ENCODE measurements around the gene GBE1.

The GBE1 gene

DNA sequence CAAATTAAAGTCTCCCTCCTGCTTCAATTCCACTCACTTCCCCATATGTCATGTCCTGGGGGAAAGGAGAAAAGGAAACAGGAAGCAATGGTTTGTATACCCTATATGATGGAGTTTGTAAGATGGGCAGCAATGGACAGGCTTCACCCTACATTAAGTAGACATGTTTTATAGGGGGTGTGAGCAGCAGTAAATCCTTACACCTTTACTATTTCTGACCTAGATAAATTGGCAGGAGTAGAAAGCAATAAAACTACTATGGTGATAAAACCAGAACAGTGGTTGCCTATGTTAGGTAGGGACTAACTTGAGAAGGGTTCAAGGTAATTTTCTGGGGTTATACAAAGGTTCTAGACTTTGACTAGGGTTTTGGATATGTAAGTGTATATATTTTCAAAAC is 301.7 kb downstream of the GBE1 start:
- DNase-seq, result no peak

DNA sequence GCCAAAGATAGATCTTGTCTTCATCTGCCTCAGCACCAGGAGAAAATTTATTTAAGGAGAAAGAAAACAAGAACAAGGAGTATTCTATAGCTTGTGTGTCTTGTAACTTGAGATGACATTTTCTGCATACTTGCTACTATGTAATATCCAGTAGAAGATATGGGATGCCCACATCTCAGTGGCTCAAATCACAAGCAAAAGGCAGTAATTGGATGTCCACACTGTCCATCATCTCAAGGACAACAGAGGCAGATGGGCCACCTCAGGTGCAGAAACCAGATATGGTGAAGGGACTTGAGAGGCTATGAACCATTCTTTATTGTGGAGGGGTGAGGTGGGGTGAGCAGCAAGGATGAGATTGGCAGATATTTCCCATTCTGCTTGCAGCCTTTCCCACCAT is 309.0 kb downstream of the GBE1 start:
- DNase-seq, result peak; percentile 32

DNA sequence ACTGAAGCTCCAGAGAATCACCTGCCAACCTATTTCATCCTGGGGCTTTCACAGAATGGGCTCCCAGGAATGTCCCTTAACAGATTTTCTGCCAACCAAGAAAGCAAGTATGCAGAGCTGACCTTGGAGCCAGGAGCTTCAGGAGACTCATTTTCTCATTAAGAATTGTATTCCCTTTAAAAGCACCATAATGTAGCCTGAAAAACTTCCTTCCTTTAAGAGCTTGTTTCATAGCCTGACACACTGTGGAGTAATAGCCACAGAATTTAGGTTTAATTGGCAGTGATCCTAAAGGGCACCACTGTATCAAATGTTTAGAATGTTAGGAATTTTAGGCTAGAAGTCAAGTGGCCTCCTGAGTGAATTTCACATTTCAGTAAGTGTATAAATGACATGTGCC is 309.8 kb downstream of the GBE1 start:
- DNase-seq, result no peak

DNA sequence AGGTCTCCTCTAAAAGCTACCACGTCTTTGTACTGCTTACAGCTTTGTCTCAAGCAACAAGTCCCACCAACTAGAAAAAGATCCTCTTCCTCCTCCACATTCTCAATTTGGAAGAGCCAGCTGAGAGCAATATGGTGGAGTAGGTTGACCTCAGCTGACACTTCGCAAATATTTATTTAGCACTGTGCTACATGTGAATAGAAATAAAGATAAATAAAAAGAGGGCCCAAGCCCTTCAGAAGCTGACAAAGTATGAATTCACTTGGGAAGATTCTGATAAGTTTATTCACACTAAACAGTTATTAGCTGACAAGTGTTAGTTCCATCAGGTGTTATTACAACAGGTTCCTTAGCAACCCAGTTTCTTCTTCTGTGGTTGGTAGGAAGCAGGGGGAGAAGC is 310.3 kb downstream of the GBE1 start:
- peak; percentile 26 for DNase-seq

DNA sequence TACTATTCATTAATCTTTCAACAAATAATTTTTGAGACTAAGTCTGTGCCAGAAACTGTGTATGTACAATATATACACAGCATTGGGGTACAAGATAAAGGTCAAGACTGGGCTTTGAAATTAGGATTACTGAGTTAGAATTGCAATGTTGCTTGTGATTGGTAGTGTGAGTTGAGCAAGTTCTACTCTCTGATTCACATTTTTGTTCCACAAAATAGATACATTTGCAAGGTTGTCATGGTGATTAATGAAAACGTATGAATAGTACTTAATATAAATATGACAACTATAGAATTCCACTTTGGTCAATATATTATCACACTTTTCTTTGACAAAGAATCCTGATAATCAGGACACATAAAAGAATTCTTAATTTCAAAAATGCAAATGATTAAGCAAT is 314.6 kb downstream of the GBE1 start:
- no peak for DNase-seq

DNA sequence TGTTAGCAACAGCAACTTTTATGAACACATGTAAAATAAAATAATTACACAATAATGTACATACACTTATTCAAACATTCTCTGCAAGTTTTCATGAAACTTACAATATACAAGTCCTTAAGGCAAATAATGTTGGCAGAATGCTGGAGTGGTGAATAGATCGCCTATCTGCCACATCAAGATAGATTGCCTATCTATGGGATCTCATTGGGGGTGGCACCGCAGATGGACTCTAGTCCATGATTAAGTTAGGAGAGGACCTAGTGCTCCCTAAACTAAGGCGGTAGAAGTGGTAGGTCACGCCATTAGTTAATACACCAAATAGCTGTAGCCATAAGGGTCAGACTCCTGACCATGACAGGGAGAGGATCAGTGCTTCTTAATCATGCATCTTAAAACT is 315.7 kb downstream of the GBE1 start:
- DNase-seq, result no peak

DNA sequence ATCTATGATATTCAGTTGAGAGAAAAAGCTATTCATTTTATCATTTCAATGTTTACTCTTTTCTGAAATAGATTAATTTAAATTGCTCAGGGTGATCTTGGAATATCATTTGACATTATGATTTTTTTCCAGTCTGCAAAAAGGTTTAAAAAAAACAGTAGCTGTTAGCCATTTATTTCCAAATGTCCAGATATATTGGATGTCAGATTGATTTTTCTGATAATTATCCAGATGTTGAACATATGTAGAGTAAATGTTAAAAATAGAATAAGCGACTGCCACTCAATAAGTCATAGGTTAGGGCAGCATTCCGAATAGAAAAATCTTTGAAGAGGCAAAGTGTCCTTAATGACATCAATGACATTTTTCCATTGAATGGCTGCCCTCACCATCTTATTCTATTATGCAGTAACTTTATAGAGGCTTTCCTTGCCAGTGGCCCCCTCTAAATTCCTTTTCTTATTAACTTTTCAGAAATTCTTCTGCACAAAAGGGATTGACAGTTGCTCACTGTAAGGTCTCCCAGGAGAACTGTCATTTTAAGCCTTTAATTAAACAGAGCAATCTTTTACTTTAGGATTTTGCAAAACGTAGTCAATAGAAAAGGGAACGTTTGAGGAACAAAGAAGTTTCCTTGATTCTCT is 316.5 kb downstream of the GBE1 start:
- no peak for DNase-seq

DNA sequence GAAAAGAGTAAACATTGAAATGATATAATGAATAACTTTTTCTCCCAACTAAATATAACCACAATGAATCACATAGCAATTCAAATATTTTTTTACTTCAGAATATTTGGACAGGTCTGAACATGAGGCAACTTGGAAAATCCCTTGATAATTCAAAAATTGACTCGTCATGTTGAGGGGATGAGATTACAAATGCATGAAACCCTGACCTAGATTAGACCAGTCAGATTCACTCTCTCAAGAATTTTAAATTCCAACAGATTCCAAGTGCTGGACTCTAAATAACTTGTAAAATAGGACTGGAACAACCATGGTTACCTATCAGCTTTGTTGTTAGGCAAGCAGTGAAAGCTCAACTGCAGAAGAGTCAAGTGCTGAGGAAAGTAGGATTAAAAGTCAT is 317.5 kb downstream of the GBE1 start:
- no peak for DNase-seq

DNA sequence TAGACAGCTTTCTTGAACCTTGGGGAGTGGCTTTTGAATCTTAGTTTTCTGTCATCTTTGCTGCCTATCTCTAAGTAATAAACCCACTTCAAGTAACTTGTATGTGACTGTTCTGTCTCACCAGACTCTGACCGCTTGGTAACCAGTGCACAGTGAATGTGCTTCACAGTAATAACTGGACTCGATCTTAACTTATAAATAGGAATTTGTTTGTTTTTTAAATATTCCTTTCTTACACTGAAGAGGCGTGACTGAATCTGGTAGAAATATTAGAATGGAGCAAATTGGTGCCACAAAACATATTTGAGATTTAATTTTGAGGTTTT is 318.0 kb downstream of the GBE1 start:
- DNase-seq, result no peak

DNA sequence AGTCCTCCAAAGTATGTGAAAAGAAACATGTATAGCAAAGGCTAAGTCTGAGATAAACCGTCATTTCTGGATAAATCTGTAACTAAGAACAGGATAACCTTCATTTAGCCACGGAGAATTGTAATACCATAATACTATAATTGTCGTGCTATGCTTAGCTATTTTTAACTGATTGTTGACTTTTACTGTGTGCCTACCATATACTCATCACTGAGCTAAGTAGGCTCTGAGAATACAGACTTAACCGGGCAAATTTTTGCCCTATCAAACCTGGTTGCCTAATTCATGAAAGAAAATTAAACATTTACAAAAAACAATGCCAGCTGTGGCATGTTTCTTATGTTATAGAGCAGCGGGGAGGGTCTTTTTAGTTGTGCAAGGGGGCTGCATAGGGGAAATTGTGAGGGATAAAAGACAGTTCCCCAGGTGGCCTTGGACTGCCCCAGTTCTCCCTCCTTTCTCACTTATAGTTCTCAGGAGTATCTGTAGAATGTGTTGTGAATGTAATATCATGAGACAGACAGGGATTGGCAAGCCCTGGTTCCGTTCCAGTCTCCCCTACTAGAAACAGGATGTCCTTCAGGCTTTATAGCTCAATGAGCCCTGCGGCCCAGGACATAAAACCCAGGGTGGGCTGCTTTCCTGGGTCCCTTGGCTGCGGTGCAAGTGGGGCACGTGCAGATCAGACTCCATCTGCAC is 318.5 kb downstream of the GBE1 start:
- no peak for DNase-seq

DNA sequence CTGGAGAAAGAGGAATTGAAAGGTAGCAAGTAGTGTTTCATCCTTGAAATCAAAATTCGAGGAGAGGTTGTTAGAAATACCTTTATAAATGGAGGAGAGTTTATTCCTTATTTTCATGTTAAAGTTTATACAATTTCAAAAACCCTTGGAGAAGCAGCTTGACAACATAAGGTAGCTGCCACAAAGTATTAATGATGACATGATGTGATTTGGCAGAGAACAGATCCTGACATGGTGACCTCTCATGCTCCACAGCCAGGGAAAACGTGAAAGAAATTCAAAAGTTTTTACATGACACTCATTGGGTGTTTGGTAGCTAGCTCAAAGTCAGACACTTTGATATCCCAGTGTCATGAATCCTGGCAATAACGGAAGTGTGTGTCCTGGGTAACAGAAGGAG is 320.8 kb downstream of the GBE1 start:
- DNase-seq, result no peak

Data from DMS53 (cell line).